Retinal pigment epithelial cell (primary cell): ENCODE results near the gene ARL8A.

Experiments
- DNase-seq: peaks from one replicate; pipeline ENCODE4 v3.0.0-alpha.2; 2010; ENCODE audit warnings: low read depth
- H3K4me3 ChIP-seq: 2 replicates; pipeline ENCODE4 v1.5.1; 2011; ENCODE audit warnings: mild to moderate bottlenecking, low read length, control low read depth, moderate library complexity
- CTCF ChIP-seq: conservative IDR thresholded peaks from 2 replicates; pipeline ENCODE4 v1.5.1; 2011; ENCODE audit warnings: low read depth, low read length, control low read depth, inconsistent platforms

Gene ARL8A

GRCh38 chr1:202134645-202135172 is 9.8 kb downstream of the ARL8A start:
- no peak for DNase-seq
- no peak overlapping the region for H3K4me3 ChIP-seq
- no peak for TF ChIP-seq CTCF

- no peak for DNase-seq
- H3K4me3 ChIP-seq = no peak overlapping the region
- no peak for TF ChIP-seq CTCF
These were observed 10.5 kb downstream of the ARL8A start for GRCh38 chr1:202133989-202134388.

GRCh38 chr1:202133496-202133895 is 11.0 kb downstream of the ARL8A start:
- TF ChIP-seq CTCF = no peak
- no peak for DNase-seq
- H3K4me3 ChIP-seq = no peak overlapping the region

GRCh38 chr1:202133001-202133400 is 11.5 kb downstream of the ARL8A start:
- H3K4me3 ChIP-seq = no peak overlapping the region
- DNase-seq = no peak
- TF ChIP-seq CTCF = no peak

GRCh38 chr1:202131956-202132821 is 12.3 kb downstream of the ARL8A start:
- no peak for TF ChIP-seq CTCF
- DNase-seq = no peak
- no peak overlapping the region for H3K4me3 ChIP-seq

GRCh38 chr1:202130816-202131522 is 13.6 kb downstream of the ARL8A start:
- TF ChIP-seq CTCF = no peak
- no peak for DNase-seq
- no peak overlapping the region for H3K4me3 ChIP-seq
